Lung (tissue), 12 donors: ENCODE data around the gene C1QL3. TPM values are rescaled to one million over a fixed set of nuclear protein-coding genes. Genes with fewer than 3 reads are reported as not detected.

Source experiments
- ATAC-seq: fragments of 200-7000 bp; cut with Tn5 transposase; one replicate; pipeline ENCODE4 v1.9.1; 2020; ENCODE audit warnings: moderate number of reproducible peaks; ENCODE audit not compliant: insufficient read depth, low FRiP score
- DNase-seq, 3 donors: peaks; one replicate each; pipeline ENCODE4 v3.0.0-alpha.2; 2013 to 2017
- H3K27ac ChIP-seq, 2 donors: one replicate each; pipeline ENCODE4 v1.5.1; 2013; ENCODE audit warnings: mild to moderate bottlenecking in 2 of 2, moderate library complexity in 2 of 2, control low read depth in 1 of 2, inconsistent platforms in 1 of 2, low read depth in 1 of 2, low read length in 1 of 2
- H3K27me3 ChIP-seq, 3 donors: one replicate each; pipeline ENCODE4 v1.5.1; 2013; ENCODE audit warnings: low read length in 2 of 3; ENCODE audit not compliant: control insufficient read depth in 3 of 3, insufficient read depth in 3 of 3
- H3K36me3 ChIP-seq, 4 donors: one replicate each; pipeline ENCODE4 v1.5.1; 2013; ENCODE audit warnings: low read length in 4 of 4, mild to moderate bottlenecking in 1 of 4, moderate library complexity in 1 of 4; ENCODE audit not compliant: control insufficient read depth in 4 of 4, insufficient read depth in 4 of 4
- H3K4me1 ChIP-seq, 5 donors: one replicate each; pipeline ENCODE4 v1.5.1; 2013; ENCODE audit warnings: low read length in 5 of 5, mild to moderate bottlenecking in 2 of 5, moderate library complexity in 1 of 5; ENCODE audit not compliant: control insufficient read depth in 5 of 5, insufficient read depth in 5 of 5
- H3K4me3 ChIP-seq: one replicate; pipeline ENCODE4 v1.5.1; 2013; ENCODE audit warnings: mild to moderate bottlenecking, control low read depth, moderate library complexity
- H3K9ac ChIP-seq, 2 donors: one replicate each; pipeline ENCODE4 v1.5.1; 2013; ENCODE audit warnings: low read length in 2 of 2, control low read depth in 1 of 2; ENCODE audit not compliant: insufficient read depth in 1 of 2
- H3K9me3 ChIP-seq, 4 donors: one replicate each; pipeline ENCODE4 v1.5.1; 2013; ENCODE audit warnings: low read length in 3 of 4, mild to moderate bottlenecking in 1 of 4, moderate library complexity in 1 of 4; ENCODE audit not compliant: control insufficient read depth in 4 of 4, insufficient read depth in 3 of 4
- CTCF ChIP-seq: IDR thresholded peaks from 2 replicates; pipeline ENCODE4 v1.5.1; 2012; ENCODE audit warnings: mild to moderate bottlenecking; ENCODE audit errors: control extremely low read depth, extremely low read depth
- WGBS, 2 donors: extraction: QIAGEN DNeasy Blood & Tissue Kit; methylation state at CpG; one replicate each; pipeline ENCODE4 v1.1.7; 2013; 5-methylcytosine and 5-hydroxymethylcytosine counted together
- polyA plus RNA-seq, 2 donors: library from polyadenylated mRNA; stranded (reverse); fragments of 200-250 nt; gene quantifications; one replicate each; pipeline ENCODE4 v1.2.1, GENCODE V29; 2013
- total RNA-seq, 2 donors: library from RNA; depleted of rRNA in 1 of 2; stranded (reverse); fragments of >200 nt in 1 of 2; gene quantifications; one replicate each; pipeline ENCODE4 v1.2.1, GENCODE V29; 2014 to 2021
- donor health status: control.
- donor health status: control.
- donor health status: Bipolar disorder and iron deficiency.
- donor health status: healthy.
- donor health status: DM: yes; HTN: yes; CAD: no.

Gene C1QL3
- total and polyA plus RNA-seq, 4 donors: 0.02 TPM; not detected in 3

GRCh38 chr10:16483241-16483917 lies 38.3 kb downstream of the C1QL3 start:
- no peak for TF ChIP-seq CTCF
- DNase-seq (no peak), ATAC-seq (no peak)
- Histone ChIP-seq H3K9me3 (no peaks in the 10 kb centered on the region), H3K4me3 (no peak overlapping the region), H3K27me3 (no peaks in the 10 kb centered on the region), H3K36me3 (peaks cover 0 to 7% (median 2%) of the 10 kb centered on the region in 4 donors), H3K27ac (no peak overlapping the region), H3K9ac (no peak overlapping the region), H3K4me1 (peaks cover 0 to 3% (median 0%) of the 10 kb centered on the region in 5 donors)
- WGBS, 2 donors: 94 to 95% methylated on average over 11 of the region's 11 CpGs

GRCh38 chr10:16481052-16481728 lies 40.5 kb downstream of the C1QL3 start:
- ATAC-seq: no peak
- no peaks in the 10 kb centered on the region for H3K9me3 ChIP-seq
- peaks cover 0 to 3% (median 0%) of the 10 kb centered on the region in 4 donors for H3K36me3 ChIP-seq
- H3K4me3 ChIP-seq: no peak overlapping the region
- H3K9ac ChIP-seq: no peak overlapping the region
- TF ChIP-seq CTCF: no peak
- peak; percentile 4 to 22 (median 18) for DNase-seq
- WGBS, 2 donors: 57 to 69% methylated on average over 5 of the region's 5 CpGs
- peaks cover 0 to 4% (median 0%) of the 10 kb centered on the region in 5 donors for H3K4me1 ChIP-seq
- H3K27ac ChIP-seq: no peak overlapping the region
- H3K27me3 ChIP-seq: no peaks in the 10 kb centered on the region

GRCh38 chr10:16478801-16479200 lies 42.9 kb downstream of the C1QL3 start:
- no peaks in the 10 kb centered on the region for H3K27me3 ChIP-seq
- ATAC-seq (no peak), DNase-seq (no peak)
- H3K4me1 ChIP-seq: peaks cover 0 to 4% (median 0%) of the 10 kb centered on the region in 5 donors
- H3K36me3 ChIP-seq: no peaks in the 10 kb centered on the region
- 89 to 92% methylated on average over 4 of the region's 4 CpGs for WGBS, 2 donors
- H3K9me3 ChIP-seq: no peaks in the 10 kb centered on the region
- no peak overlapping the region for H3K4me3 ChIP-seq
- no peak overlapping the region for H3K9ac ChIP-seq
- TF ChIP-seq CTCF: no peak
- no peak overlapping the region for H3K27ac ChIP-seq
